SK-N-SH (cell line): ENCODE measurements around the gene ADAR.

Experiments used
- EZH2phosphoT487 ChIP-seq: fragments of 200-600 bp; sonication (generic); IDR thresholded peaks from 2 replicates; pipeline ENCODE4 v1.6.1; 2017; ENCODE audit warnings: low read depth, mixed run types, mild to moderate bottlenecking, antibody characterized with exemption, moderate library complexity, borderline replicate concordance
- FOXJ3 ChIP-seq: sonication (generic); formaldehyde crosslinking; IDR thresholded peaks from 2 replicates; pipeline ENCODE4 v1.5.1; 2020; ENCODE audit warnings: mild to moderate bottlenecking, missing genetic modification reagents
- GATA2 ChIP-seq: sonication (generic); formaldehyde crosslinking; IDR thresholded peaks from 2 replicates; pipeline ENCODE4 v1.5.0; 2020; ENCODE audit warnings: mild to moderate bottlenecking, missing genetic modification reagents
- NRF1 ChIP-seq: IDR thresholded peaks from 2 replicates; pipeline ENCODE4 v1.6.1; 2012; ENCODE audit warnings: low read depth, mild to moderate bottlenecking, low read length
- POLR2AphosphoS5 ChIP-seq: IDR thresholded peaks from 2 replicates; pipeline ENCODE4 v1.6.1; 2012; ENCODE audit warnings: low read depth, low read length
- RCOR1 ChIP-seq: fragments of 150-350 bp; IDR thresholded peaks from 2 replicates; pipeline ENCODE4 v1.6.1; 2017; ENCODE audit warnings: antibody characterized with exemption, low read length
- ZBTB33 ChIP-seq: IDR thresholded peaks from 2 replicates; pipeline ENCODE4 v1.4.0; 2012; ENCODE audit warnings: low read depth, borderline replicate concordance
- TF ChIP-seq, protein P1 (sequence below): IDR thresholded peaks from 2 replicates; pipeline ENCODE4; 2012
- TF ChIP-seq, protein P2 (sequence below): fragments of 200-600 bp; sonication (generic); IDR thresholded peaks from 2 replicates; pipeline ENCODE4 v1.6.1; 2017; ENCODE audit warnings: antibody characterized with exemption, mild to moderate bottlenecking, moderate library complexity

- TF ChIP-seq, protein P1, sequence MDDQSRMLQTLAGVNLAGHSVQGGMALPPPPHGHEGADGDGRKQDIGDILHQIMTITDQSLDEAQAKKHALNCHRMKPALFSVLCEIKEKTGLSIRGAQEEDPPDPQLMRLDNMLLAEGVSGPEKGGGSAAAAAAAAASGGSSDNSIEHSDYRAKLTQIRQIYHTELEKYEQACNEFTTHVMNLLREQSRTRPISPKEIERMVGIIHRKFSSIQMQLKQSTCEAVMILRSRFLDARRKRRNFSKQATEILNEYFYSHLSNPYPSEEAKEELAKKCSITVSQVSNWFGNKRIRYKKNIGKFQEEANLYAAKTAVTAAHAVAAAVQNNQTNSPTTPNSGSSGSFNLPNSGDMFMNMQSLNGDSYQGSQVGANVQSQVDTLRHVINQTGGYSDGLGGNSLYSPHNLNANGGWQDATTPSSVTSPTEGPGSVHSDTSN, result no peak
- TF ChIP-seq, protein P2, sequence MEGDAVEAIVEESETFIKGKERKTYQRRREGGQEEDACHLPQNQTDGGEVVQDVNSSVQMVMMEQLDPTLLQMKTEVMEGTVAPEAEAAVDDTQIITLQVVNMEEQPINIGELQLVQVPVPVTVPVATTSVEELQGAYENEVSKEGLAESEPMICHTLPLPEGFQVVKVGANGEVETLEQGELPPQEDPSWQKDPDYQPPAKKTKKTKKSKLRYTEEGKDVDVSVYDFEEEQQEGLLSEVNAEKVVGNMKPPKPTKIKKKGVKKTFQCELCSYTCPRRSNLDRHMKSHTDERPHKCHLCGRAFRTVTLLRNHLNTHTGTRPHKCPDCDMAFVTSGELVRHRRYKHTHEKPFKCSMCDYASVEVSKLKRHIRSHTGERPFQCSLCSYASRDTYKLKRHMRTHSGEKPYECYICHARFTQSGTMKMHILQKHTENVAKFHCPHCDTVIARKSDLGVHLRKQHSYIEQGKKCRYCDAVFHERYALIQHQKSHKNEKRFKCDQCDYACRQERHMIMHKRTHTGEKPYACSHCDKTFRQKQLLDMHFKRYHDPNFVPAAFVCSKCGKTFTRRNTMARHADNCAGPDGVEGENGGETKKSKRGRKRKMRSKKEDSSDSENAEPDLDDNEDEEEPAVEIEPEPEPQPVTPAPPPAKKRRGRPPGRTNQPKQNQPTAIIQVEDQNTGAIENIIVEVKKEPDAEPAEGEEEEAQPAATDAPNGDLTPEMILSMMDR, result peak; percentile 69
- TF ChIP-seq ZBTB33 (no peak), GATA2 (CRISPR knock-in tag) (no peak), POLR2AphosphoS5 (no peak), NRF1 (no peak), FOXJ3 (no peak), EZH2phosphoT487 (no peak), RCOR1 (no peak)
Measured at GRCh38 chr1:154546264-154547063, 61.5 kb downstream of the ADAR start.
